Epithelial cell of proximal tubule (primary cell): Measurements from ENCODE around the gene KCNQ1OT1. TPM values are rescaled to one million over a fixed set of nuclear protein-coding genes. Genes with fewer than 3 reads are reported as not detected.

Experiments used
- DNase-seq: peaks from one replicate; pipeline ENCODE4 v3.0.0-alpha.2; 2011; ENCODE audit warnings: low read depth
- H3K4me3 ChIP-seq: 2 replicates; pipeline ENCODE4 v1.5.1; 2011; ENCODE audit warnings: low read depth, mild to moderate bottlenecking, low read length
- total RNA-seq: library from RNA; depleted of rRNA; stranded (reverse); fragments of >200 nt; gene quantifications from 2 replicates; pipeline ENCODE4 v1.2.3, GENCODE V29; 2015
- TF ChIP-seq, protein P1 (sequence below): conservative IDR thresholded peaks from 2 replicates; pipeline ENCODE4 v1.5.1; 2012; ENCODE audit warnings: low read depth, mild to moderate bottlenecking, low read length

KCNQ1OT1 gene
- total RNA-seq, 1 donor from 2014 or later = 0.63 TPM

- H3K4me3 ChIP-seq = no peak overlapping the region
- TF ChIP-seq, protein P1, sequence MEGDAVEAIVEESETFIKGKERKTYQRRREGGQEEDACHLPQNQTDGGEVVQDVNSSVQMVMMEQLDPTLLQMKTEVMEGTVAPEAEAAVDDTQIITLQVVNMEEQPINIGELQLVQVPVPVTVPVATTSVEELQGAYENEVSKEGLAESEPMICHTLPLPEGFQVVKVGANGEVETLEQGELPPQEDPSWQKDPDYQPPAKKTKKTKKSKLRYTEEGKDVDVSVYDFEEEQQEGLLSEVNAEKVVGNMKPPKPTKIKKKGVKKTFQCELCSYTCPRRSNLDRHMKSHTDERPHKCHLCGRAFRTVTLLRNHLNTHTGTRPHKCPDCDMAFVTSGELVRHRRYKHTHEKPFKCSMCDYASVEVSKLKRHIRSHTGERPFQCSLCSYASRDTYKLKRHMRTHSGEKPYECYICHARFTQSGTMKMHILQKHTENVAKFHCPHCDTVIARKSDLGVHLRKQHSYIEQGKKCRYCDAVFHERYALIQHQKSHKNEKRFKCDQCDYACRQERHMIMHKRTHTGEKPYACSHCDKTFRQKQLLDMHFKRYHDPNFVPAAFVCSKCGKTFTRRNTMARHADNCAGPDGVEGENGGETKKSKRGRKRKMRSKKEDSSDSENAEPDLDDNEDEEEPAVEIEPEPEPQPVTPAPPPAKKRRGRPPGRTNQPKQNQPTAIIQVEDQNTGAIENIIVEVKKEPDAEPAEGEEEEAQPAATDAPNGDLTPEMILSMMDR = no peak
- DNase-seq = no peak
Measured at GRCh38 chr11:2581151-2581930, 118.5 kb downstream of the KCNQ1OT1 start.

DNA sequence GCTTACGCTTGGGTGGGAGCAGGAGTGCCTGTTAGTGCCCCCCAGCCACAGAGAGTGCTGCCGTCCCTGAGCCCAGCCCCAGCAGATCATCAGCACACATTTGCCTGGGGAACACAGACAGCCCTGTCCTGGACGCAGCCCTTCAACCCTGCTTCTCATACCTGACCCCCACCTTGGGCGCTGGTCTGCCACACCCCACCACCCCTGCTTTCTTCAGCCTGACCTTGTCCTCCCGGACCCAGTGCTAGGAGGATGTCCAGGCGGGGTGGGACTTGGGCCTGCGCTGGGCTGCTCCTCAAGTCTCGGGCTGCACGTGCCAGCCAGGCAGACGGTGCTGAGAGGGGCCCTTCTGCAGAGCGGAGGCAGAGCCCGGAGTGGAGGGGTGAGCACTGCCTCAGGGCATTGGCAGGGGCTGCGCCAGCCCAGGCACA is 119.2 kb downstream of the KCNQ1OT1 start:
- TF ChIP-seq, protein P1 = no peak
- H3K4me3 ChIP-seq = no peak overlapping the region
- no peak for DNase-seq

DNA sequence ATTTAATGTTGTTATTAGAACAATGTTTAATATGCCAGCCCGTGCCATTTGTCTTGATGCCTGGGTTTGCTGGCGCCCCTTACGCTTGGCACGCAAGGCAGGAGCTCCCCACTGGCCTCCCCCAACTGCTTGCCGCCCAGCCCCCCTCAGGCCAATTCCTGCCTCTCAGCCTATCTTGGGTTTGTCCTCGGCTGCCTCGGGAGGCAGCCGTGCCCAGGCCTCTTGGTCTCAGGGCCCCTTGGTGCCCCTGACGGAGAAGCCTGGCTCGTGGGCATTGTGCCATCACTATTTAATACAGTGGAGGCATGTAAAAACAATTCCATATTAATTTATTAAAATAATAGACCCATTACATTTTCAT is 119.8 kb downstream of the KCNQ1OT1 start:
- no peak overlapping the region for H3K4me3 ChIP-seq
- DNase-seq = no peak
- TF ChIP-seq, protein P1 = no peak

DNA sequence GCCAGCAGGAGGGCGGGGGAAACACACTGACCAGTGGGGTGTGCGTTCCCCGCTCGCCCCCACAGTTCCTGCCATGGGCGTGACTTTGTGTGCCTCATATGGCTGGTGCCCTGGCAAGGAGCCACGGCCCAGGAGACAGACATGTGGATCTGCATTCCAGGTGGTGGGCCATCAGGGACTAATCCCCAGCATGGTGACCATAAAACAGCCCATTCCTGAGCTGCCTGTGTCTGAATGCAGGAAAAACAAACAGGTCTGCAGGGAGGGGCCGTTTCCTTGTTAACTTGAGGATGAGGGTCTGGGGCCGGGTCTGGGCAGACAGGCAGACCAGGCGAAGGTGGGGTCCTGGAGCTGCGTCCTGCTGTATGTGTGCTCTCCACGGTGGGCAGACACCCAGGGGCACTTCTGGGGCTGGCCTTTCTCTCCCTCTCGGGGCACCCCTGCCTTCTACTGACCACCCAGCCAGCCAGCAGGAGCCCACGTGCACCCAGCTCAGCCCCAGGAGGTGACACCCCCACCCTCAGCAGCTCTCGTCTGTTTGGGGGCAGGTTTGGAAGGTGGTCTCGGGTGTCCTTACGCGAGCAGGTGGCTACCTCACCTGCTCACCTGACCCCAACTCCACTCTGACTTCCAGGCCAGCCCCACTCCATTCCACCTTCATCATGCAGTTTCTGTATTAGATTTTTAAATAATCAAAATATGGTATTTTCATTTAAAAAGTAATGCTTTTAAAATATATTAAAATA is 120.3 kb downstream of the KCNQ1OT1 start:
- no peak overlapping the region for H3K4me3 ChIP-seq
- TF ChIP-seq, protein P1 = no peak
- DNase-seq = no peak

DNA sequence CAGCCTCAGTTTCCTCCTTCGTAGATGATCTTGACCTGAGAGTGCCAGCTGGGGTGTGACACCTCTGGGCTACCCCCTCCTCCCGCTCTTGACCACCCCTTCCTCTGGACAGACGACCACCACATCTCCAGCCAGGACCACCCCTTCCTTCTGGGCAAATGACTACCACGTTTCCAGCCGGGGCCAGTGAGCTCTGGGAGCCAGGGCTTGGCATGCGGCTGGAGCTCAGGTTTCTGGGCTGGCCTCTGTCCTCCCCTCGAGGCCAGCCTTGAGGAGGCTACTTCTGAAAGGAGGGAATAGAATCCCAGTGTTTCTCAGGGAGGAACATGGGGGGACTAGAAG is 120.9 kb downstream of the KCNQ1OT1 start:
- TF ChIP-seq, protein P1 = no peak
- H3K4me3 ChIP-seq = no peak overlapping the region
- DNase-seq = no peak

- TF ChIP-seq, protein P1 = no peak
- DNase-seq = no peak
- no peak overlapping the region for H3K4me3 ChIP-seq
Measured at GRCh38 chr11:2577991-2578928, 121.5 kb downstream of the KCNQ1OT1 start.
